D721Med (cell line): ENCODE measurements around the gene DAPK1.

Experiments used
- DNase-seq: peaks from one replicate; pipeline ENCODE4 v3.0.0; 2011; ENCODE audit warnings: low spot score; ENCODE audit not compliant: insufficient read length
- FAIRE-seq: peaks from 2 replicates; lab custom pipeline; 2011; peaks lifted over from hg19 to GRCh38; lab: Jason Lieb, UNC
- CTCF ChIP-seq: IDR thresholded peaks from 2 replicates; pipeline ENCODE4 v1.5.1; 2012; ENCODE audit warnings: mild to moderate bottlenecking, control low read depth; ENCODE audit not compliant: insufficient read depth; ENCODE audit errors: missing control alignments

Gene DAPK1

GRCh38 chr9:87497604-87498045, at the start of gene DAPK1:
Gene DAPK1, plus strand, starts transcription at chr9:87497867. Its CDS starts 1,211 bp downstream, at chr9:87499078.
- peak; percentile 40 for TF ChIP-seq CTCF
- DNase-seq (no peak), FAIRE-seq (no peak)

GRCh38 chr9:87451149-87451548, 46.5 kb upstream of the DAPK1 start:
- no peak for FAIRE-seq
- TF ChIP-seq CTCF, result no peak
- DNase-seq, result no peak

- TF ChIP-seq CTCF, result no peak
- FAIRE-seq, result no peak
- no peak for DNase-seq
These were observed 42.3 kb upstream of the DAPK1 start for GRCh38 chr9:87455407-87455806.

- FAIRE-seq, result no peak
- TF ChIP-seq CTCF, result no peak
- DNase-seq, result no peak
These were observed 36.4 kb upstream of the DAPK1 start for GRCh38 chr9:87461256-87461655.

GRCh38 chr9:87464110-87464991, 33.3 kb upstream of the DAPK1 start:
- FAIRE-seq (no peak), DNase-seq (no peak)
- no peak for TF ChIP-seq CTCF

- no peak for TF ChIP-seq CTCF
- FAIRE-seq (no peak), DNase-seq (no peak)
These were observed 32.7 kb upstream of the DAPK1 start for GRCh38 chr9:87464992-87465378.

- FAIRE-seq, result no peak
- TF ChIP-seq CTCF, result no peak
- no peak for DNase-seq
These were observed 31.9 kb upstream of the DAPK1 start for GRCh38 chr9:87465816-87466215.
